HEK293T (cell line): ENCODE results near the gene PCDHGA11.
"Not testable (repeated sequence)": the region's sequence is repeated elsewhere in the genome, so short reads cannot be mapped to it uniquely, and the experiment has no call there.

Experiments
- CTCF ChIA-PET: fragments of 350-600 bp; formaldehyde crosslinking; extraction: SDS; loops from one replicate; lab custom pipeline; 2021; ENCODE audit warnings: antibody characterized with exemption, inconsistent platforms; lab: Yijun Ruan, JAX
- POLR2A ChIA-PET: fragments of 350-600 bp; formaldehyde crosslinking; extraction: SDS; loops from one replicate; lab custom pipeline; 2020; ENCODE audit warnings: antibody characterized with exemption, inconsistent platforms; lab: Yijun Ruan, JAX
- DNase-seq: peaks from one replicate; pipeline ENCODE4 v3.0.0; 2012; ENCODE audit warnings: mixed read lengths; ENCODE audit errors: extremely low spot score
- ARNT ChIP-seq: fragments of 450-650 bp; IDR thresholded peaks from 2 replicates; pipeline ENCODE4 v1.6.1; 2017; ENCODE audit warnings: mild to moderate bottlenecking
- BHLHE40 ChIP-seq: fragments of 450-650 bp; IDR thresholded peaks from 2 replicates; pipeline ENCODE4 v1.6.1; 2016; ENCODE audit warnings: mild to moderate bottlenecking, moderate library complexity, borderline replicate concordance
- CTBP1 ChIP-seq: fragments of 450-650 bp; IDR thresholded peaks from 2 replicates; pipeline ENCODE4 v1.6.1; 2016; ENCODE audit warnings: borderline replicate concordance
- ELF4 ChIP-seq: fragments of 450-650 bp; IDR thresholded peaks from 2 replicates; pipeline ENCODE4 v1.6.1; 2017; ENCODE audit warnings: antibody characterized with exemption
- FOXA1 ChIP-seq: fragments of 450-650 bp; IDR thresholded peaks from 2 replicates; pipeline ENCODE4 v1.6.1; 2016; ENCODE audit warnings: mild to moderate bottlenecking
- FOXK2 ChIP-seq: fragments of 450-650 bp; IDR thresholded peaks from 2 replicates; pipeline ENCODE4 v1.6.1; 2016; ENCODE audit warnings: mild to moderate bottlenecking
- FOXM1 ChIP-seq: fragments of 450-650 bp; IDR thresholded peaks from 2 replicates; pipeline ENCODE4 v1.6.1; 2017; ENCODE audit warnings: mild to moderate bottlenecking, borderline replicate concordance
- HDGF ChIP-seq: fragments of 450-650 bp; IDR thresholded peaks from 2 replicates; pipeline ENCODE4 v1.6.1; 2017; ENCODE audit warnings: antibody characterized with exemption, borderline replicate concordance
- L3MBTL2 ChIP-seq: fragments of 450-650 bp; conservative IDR thresholded peaks from 2 replicates; pipeline ENCODE4 v1.6.1; 2016; ENCODE audit warnings: mild to moderate bottlenecking
- LEF1 ChIP-seq: fragments of 450-650 bp; IDR thresholded peaks from 2 replicates; pipeline ENCODE4 v1.6.1; 2017; ENCODE audit warnings: mild to moderate bottlenecking, borderline replicate concordance
- NFRKB ChIP-seq: fragments of 450-650 bp; IDR thresholded peaks from 2 replicates; pipeline ENCODE4 v1.6.1; 2016; ENCODE audit warnings: mild to moderate bottlenecking, moderate library complexity
- SP1 ChIP-seq: fragments of 450-650 bp; IDR thresholded peaks from 2 replicates; pipeline ENCODE4 v1.6.1; 2017
- SUZ12 ChIP-seq: fragments of 450-650 bp; IDR thresholded peaks from 2 replicates; pipeline ENCODE4 v1.6.1; 2016; ENCODE audit warnings: mild to moderate bottlenecking
- ZNF384 ChIP-seq: fragments of 450-650 bp; IDR thresholded peaks from 2 replicates; pipeline ENCODE4 v1.6.1; 2016
- TF ChIP-seq, protein P1 (sequence below): fragments of 450-650 bp; IDR thresholded peaks from 2 replicates; pipeline ENCODE4 v1.6.1; 2016

PCDHGA11 gene

DNA sequence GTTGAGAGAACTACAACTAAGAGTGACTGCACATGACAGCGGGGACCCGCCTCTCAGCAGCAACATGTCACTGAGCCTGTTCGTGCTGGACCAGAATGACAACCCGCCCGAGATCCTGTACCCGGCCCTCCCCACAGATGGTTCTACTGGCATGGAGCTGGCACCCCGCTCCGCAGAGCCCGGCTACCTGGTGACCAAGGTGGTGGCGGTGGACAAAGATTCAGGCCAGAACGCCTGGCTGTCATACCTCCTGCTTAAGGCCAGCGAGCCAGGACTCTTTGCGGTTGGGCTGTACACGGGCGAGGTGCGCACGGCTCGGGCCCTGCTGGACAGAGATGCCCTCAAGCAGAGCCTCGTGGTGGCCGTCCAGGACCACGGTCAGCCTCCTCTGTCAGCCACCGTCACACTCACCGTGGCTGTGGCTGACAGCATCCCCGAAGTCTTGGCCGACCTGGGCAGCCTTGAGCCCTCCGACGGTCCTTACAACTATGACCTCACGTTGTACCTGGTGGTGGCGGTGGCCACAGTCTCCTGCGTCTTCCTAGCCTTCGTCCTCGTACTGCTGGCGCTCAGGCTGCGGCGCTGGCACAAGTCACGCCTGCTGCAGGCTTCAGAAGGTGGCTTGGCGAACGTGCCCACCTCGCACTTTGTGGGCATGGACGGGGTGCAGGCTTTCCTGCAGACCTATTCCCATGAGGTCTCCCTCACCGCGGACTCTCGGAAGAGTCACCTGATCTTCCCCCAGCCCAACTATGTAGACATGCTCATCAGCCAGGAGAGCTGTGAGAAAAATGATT, 36.2 kb upstream of the PCDHGA11 start:
- no peak for DNase-seq
- ChIA-PET CTCF (no interaction called here), POLR2A (no interaction called here)
- no peak for TF ChIP-seq ZNF384
- TF ChIP-seq, protein P1, sequence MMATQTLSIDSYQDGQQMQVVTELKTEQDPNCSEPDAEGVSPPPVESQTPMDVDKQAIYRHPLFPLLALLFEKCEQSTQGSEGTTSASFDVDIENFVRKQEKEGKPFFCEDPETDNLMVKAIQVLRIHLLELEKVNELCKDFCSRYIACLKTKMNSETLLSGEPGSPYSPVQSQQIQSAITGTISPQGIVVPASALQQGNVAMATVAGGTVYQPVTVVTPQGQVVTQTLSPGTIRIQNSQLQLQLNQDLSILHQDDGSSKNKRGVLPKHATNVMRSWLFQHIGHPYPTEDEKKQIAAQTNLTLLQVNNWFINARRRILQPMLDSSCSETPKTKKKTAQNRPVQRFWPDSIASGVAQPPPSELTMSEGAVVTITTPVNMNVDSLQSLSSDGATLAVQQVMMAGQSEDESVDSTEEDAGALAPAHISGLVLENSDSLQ: no peak
- TF ChIP-seq FOXA1: no peak
- TF ChIP-seq CTBP1: no peak
- TF ChIP-seq HDGF: no peak
- TF ChIP-seq FOXM1: no peak

DNA sequence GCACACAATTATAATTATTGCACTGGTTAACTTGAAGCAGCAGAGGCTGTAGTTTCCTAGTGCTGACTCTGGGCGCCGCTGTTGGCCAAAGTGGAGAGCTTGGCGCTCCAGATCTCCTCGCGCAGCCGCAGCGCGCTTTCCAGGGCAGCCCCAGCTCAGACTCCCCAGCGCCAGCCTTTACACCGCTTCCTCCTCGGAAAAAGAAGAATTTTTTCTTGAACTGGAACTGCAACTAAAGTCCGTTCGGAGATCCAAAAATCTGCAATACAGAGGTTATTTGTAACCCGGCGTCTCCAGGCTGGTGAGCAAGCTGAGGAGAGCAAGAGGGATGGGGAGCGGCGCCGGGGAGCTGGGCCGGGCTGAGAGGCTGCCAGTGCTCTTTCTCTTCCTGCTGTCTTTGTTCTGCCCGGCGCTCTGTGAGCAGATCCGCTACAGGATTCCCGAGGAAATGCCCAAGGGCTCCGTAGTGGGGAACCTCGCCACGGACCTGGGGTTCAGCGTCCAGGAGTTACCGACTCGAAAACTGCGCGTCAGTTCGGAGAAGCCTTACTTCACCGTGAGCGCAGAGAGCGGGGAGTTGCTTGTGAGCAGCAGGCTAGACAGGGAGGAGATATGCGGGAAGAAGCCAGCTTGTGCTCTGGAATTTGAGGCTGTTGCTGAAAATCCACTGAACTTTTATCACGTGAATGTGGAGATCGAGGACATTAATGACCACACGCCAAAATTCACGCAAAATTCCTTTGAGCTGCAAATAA, 33.1 kb upstream of the PCDHGA11 start, which contains the start of gene PCDHGB4:
TSS of gene PCDHGB4 (plus strand) at position 142 of the 755 bp plus-strand sequence. CDS start at position 329, 187 bp downstream.
- DNase-seq, POLR2A ChIA-PET: not testable (repeated sequence)
- CTCF ChIA-PET: interaction anchor here (0.6 kb wide), 1 partner anchor 132 kb away, joined by 3 read pairs; no protein-coding TSS in a partner anchor

DNA sequence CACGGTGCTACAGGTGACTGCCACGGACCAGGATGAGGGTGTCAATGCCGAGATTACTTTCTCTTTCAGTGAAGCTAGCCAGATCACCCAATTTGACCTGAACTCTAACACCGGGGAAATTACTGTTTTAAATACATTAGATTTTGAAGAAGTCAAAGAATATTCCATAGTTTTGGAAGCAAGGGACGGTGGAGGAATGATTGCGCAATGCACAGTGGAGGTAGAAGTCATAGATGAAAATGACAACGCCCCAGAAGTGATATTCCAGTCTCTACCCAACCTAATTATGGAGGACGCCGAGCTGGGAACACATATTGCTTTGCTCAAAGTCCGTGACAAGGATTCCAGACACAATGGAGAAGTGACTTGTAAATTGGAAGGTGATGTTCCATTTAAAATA, 32.2 kb upstream of the PCDHGA11 start:
- ChIA-PET POLR2A (no interaction called here), CTCF (no interaction called here)
- TF ChIP-seq SP1 (no peak), FOXK2 (no peak), BHLHE40 (no peak), ELF4 (no peak), LEF1 (no peak)
- no peak for DNase-seq

DNA sequence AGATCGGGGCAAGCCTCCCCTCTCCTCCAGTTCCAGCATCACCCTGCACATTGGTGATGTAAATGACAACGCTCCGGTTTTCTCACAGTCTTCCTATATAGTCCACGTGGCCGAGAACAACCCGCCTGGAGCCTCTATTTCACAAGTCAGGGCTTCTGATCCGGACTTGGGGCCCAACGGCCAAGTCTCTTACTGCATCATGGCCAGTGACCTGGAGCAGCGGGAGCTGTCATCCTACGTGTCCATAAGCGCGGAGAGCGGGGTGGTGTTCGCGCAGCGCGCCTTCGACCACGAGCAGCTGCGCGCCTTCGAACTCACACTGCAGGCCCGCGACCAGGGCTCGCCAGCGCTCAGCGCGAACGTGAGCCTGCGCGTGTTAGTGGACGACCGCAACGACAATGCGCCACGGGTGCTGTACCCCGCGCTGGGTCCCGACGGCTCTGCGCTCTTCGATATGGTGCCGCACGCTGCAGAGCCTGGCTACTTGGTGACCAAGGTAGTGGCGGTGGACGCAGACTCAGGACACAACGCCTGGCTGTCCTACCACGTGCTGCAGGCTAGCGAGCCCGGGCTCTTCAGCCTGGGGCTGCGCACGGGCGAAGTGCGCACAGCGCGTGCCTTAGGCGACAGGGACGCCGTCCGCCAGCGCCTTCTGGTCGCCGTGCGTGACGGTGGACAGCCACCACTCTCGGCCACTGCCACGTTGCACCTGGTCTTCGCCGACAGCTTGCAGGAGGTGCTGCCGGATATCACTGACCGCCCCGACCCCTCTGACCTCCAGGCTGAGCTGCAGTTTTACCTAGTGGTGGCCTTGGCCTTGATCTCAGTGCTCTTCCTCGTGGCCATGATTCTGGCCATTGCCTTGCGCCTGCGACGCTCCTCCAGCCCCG, 31.5 kb upstream of the PCDHGA11 start:
- POLR2A ChIA-PET: no interaction called here
- TF ChIP-seq SUZ12 (no peak), FOXM1 (no peak), HDGF (no peak), ZNF384 (no peak), BHLHE40 (no peak), L3MBTL2 (no peak)

DNA sequence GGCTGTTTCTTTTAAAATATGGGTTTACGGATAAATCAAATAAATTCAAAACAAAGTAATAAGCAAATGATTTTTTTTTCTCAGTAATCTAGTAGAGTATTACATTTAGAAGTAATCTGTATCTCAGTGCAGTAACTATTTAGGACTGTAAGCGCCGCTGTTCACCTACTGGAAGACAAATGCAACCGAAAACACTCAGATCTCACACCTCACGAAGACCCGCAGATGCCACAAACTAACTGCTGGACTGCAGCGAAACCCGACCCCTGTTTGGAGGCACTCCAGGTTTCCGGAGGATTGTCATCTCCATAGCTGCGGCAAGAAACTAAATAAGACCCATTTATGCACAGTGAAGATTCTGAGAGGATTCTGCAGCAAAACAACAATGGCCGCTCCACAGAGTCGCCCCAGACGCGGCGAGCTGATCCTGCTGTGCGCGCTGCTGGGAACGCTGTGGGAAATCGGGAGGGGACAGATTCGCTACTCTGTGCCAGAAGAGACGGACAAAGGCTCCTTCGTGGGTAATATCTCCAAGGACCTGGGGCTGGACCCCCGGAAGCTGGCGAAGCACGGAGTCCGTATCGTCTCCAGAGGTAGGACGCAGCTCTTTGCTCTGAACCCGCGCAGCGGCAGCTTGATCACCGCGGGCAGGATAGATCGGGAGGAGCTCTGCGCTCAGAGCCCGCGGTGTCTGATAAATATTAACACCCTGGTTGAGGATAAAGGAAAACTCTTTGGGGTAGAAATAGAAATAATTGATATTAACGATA, 28.2 kb upstream of the PCDHGA11 start, which contains the start of gene PCDHGA8:
TSS of gene PCDHGA8 (plus strand) at position 205 of the 770 bp plus-strand sequence. CDS start at position 386, 181 bp downstream.
- POLR2A ChIA-PET: no interaction called here
- no peak for DNase-seq
- CTCF ChIA-PET: no interaction called here
- no peak for TF ChIP-seq SUZ12
- TF ChIP-seq FOXM1: no peak
- TF ChIP-seq SP1: no peak
- no peak for TF ChIP-seq CTBP1
- TF ChIP-seq ELF4: no peak
- TF ChIP-seq L3MBTL2: peak; percentile 59; the same call in 1 of the 2 replicates

More for the DNA sequence above, 31.5 kb upstream of the PCDHGA11 start:
- CTCF ChIA-PET: interaction anchor here (0.6 kb wide), 2 partner anchors 59 to 155 kb away, joined by 3 read pairs; partner anchors contain the start of gene PCDHGA1
- no peak for DNase-seq

DNA sequence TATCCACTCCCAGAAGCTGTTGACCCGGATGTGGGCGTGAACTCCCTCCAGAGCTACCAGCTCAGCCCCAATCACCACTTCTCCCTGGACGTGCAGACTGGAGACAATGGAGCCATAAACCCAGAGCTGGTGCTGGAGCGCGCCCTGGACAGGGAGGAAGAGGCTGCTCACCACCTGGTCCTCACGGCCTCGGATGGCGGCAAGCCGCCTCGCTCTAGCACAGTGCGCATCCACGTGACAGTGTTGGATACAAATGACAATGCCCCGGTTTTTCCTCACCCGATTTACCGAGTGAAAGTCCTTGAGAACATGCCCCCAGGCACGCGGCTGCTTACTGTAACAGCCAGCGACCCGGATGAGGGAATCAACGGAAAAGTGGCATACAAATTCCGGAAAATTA, 27.6 kb upstream of the PCDHGA11 start:
- POLR2A ChIA-PET: no interaction called here
- TF ChIP-seq L3MBTL2: no peak
- no peak for TF ChIP-seq FOXA1
- TF ChIP-seq SP1: no peak
- TF ChIP-seq BHLHE40: no peak
- no peak for TF ChIP-seq FOXK2
- TF ChIP-seq LEF1: no peak
- TF ChIP-seq, protein P1: no peak
- no peak for TF ChIP-seq ARNT
- TF ChIP-seq HDGF: no peak
- no peak for TF ChIP-seq FOXM1
- no peak for TF ChIP-seq NFRKB
- TF ChIP-seq ZNF384: no peak
- CTCF ChIA-PET: no interaction called here
- DNase-seq: no peak

DNA sequence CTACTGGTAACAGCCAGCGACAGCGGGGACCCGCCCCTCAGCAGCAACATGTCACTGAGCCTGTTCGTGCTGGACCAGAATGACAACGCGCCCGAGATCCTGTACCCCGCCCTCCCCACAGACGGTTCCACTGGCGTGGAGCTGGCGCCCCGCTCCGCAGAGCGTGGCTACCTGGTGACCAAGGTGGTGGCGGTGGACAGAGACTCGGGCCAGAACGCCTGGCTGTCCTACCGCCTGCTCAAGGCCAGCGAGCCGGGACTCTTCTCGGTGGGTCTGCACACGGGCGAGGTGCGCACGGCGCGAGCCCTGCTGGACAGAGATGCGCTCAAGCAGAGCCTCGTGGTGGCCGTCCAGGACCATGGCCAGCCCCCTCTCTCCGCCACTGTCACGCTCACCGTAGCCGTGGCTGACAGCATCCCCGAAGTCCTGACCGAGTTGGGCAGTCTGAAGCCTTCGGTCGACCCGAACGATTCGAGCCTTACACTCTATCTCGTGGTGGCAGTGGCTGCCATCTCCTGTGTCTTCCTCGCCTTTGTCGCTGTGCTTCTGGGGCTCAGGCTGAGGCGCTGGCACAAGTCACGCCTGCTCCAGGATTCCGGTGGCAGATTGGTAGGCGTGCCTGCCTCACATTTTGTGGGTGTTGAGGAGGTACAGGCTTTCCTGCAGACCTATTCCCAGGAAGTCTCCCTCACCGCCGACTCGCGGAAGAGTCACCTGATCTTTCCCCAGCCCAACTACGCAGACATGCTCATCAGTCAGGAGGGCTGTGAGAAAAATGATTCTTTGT, 26.3 kb upstream of the PCDHGA11 start:
- CTCF ChIA-PET, POLR2A ChIA-PET, DNase-seq: not testable (repeated sequence)

DNA sequence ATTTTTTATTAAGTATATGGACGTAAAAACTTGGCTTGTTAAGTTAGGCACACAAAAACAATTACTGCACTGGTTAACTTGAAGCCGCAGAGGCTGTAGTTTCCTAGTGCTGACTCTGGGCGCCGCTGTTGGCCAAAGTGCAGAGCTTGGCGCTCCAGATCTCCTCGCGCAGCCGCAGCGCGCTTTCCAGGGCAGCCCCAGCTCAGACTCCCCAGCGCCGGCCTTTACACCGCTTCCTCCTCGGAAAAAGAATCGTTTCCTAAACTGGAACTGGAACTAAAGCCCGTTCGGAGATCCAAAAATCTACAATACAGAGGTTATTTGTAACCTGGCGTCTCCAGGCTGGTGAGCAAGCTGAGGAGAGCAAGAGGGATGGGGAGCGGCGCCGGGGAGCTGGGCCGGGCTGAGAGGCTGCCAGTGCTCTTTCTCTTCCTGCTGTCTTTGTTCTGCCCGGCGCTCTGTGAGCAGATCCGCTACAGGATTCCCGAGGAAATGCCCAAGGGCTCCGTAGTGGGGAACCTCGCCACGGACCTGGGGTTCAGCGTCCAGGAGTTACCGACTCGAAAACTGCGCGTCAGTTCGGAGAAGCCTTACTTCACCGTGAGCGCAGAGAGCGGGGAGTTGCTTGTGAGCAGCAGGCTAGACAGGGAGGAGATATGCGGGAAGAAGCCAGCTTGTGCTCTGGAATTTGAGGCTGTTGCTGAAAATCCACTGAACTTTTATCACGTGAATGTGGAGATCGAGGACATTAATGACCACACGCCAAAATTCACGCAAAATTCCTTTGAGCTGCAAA, 22.9 kb upstream of the PCDHGA11 start, which contains the start of gene PCDHGB5:
TSS of gene PCDHGB5 (plus strand) at position 192 of the 796 bp plus-strand sequence. CDS start at position 373, 181 bp downstream.
- CTCF ChIA-PET, POLR2A ChIA-PET, DNase-seq: not testable (repeated sequence)
